ENCODE data around the gene ITGB2.

Gene ITGB2

GRCh38 chr21:44846485-44847260 lies 74.0 kb downstream of the ITGB2 start:
- no peak for DNase-seq (ENCODE audit: low spot score)

GRCh38 chr21:44846224-44846484 lies 74.5 kb downstream of the ITGB2 start:
- no peak for DNase-seq (ENCODE audit: low spot score)

- peak; percentile 52 for DNase-seq (ENCODE audit: low spot score)
Measured at GRCh38 chr21:44845418-44846223, 75.1 kb downstream of the ITGB2 start.

GRCh38 chr21:44844256-44844655 lies 76.4 kb downstream of the ITGB2 start:
- no peak for DNase-seq (ENCODE audit: low spot score)

GRCh38 chr21:44842721-44843445 lies 77.8 kb downstream of the ITGB2 start:
- no peak for DNase-seq (ENCODE audit: low spot score)

GRCh38 chr21:44842087-44842486 lies 78.6 kb downstream of the ITGB2 start:
- DNase-seq (ENCODE audit: low spot score): no peak

- DNase-seq (ENCODE audit: low spot score): no peak
Measured at GRCh38 chr21:44840771-44841170, 79.9 kb downstream of the ITGB2 start.

- no peak for DNase-seq (ENCODE audit: low spot score)
Measured at GRCh38 chr21:44838951-44839350, 81.7 kb downstream of the ITGB2 start.

- DNase-seq (ENCODE audit: low spot score): no peak
Measured at GRCh38 chr21:44838039-44838895, 82.4 kb downstream of the ITGB2 start.

- DNase-seq (ENCODE audit: low spot score): no peak
Measured at GRCh38 chr21:44837537-44837936, 83.2 kb downstream of the ITGB2 start.

GRCh38 chr21:44836666-44837471 lies 83.8 kb downstream of the ITGB2 start:
- DNase-seq (ENCODE audit: low spot score): no peak

- DNase-seq (ENCODE audit: low spot score): no peak
Measured at GRCh38 chr21:44836349-44836665, 84.4 kb downstream of the ITGB2 start.

All from LoVo (cell line).